Measurements from ENCODE around the gene GBP4. TPM values are rescaled to one million over a fixed set of nuclear protein-coding genes. Genes with fewer than 3 reads are reported as not detected.
A peak's percentile ranks its signal among the peaks of the same experiment; 100 is the strongest.

GBP4 gene
- total and polyA plus RNA-seq, 5 donors: 4.9 to 12.9 (median 9.9) TPM

- ATAC-seq (no peak), DNase-seq (no peak)
- Histone ChIP-seq H3K4me1 (ENCODE audit: control insufficient read depth, insufficient read depth, low read length) (no peaks in the 10 kb centered on the region), H3K9me3 (ENCODE audit: control insufficient read depth, low read length) (no peaks in the 10 kb centered on the region), H3K27me3 (ENCODE audit: control insufficient read depth, insufficient read depth) (no peaks in the 10 kb centered on the region), H3K4me3 (ENCODE audit: low read length) (no peak overlapping the region), H3K27ac (ENCODE audit: low read length) (no peak overlapping the region)
- intact Hi-C loops (cut with DNase I): no loop called here
- WGBS: 95% methylated on average over 4 of the region's 4 CpGs
Measured at GRCh38 chr1:89170170-89171066, 28.3 kb downstream of the GBP4 start.

DNA sequence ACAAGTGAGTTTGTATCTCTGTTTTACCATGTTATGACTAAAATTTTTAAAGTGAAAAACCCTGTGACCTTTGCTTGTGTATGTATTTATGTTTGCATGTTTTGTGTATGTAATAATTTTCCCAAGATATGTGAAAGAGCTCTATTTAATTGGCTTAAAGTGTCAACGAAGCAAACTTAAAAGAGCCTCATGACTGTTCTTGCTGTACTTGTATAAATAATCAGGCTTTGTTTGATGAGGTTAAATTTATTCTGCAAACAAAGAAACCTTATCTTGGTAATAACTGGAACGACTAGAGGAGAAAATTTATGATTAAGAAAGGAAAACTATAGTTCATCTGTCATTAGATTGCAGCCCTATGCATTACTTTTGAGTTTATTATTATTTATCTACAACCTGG, 29.6 kb downstream of the GBP4 start:
- Histone ChIP-seq H3K9me3 (ENCODE audit: control insufficient read depth, low read length) (no peaks in the 10 kb centered on the region), H3K27ac (ENCODE audit: low read length) (no peak overlapping the region), H3K27me3 (ENCODE audit: control insufficient read depth, insufficient read depth) (no peaks in the 10 kb centered on the region), H3K4me3 (ENCODE audit: low read length) (no peak overlapping the region), H3K4me1 (ENCODE audit: control insufficient read depth, insufficient read depth, low read length) (no peaks in the 10 kb centered on the region)
- WGBS: 56% methylated on average over 2 of the region's 2 CpGs
- no peak for ATAC-seq
- intact Hi-C loops (cut with DNase I): no loop called here
- DNase-seq: no peak

DNA sequence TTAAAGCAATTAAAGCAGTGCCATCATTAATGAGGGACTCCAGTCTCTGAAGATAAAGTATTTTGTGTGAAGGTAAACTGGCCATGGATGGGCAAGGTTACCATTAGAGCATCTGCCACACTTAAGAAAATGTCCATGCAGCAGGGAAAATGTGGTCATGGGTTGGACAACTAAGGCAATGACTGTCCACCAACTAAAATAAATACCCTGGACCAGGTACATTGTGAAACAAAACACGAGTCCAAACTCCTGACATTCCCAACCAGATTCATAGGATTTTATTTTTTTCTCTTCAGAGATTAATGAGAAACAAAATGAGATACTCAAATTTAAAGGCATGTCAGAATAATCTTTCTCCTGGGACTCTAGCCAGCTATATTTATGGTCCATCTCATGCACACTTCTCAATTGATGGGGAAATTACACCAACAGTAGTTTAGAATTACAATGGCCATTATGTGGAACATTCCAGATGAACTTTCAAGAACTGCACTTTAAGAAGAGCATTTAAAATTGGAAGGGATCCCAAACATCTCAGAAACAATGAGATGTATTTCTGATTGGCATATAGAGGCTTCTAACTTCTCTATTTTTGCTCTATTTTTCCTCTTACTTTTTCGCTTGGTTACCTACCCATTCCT, 31.0 kb downstream of the GBP4 start:
- DNase-seq (no peak), ATAC-seq (no peak)
- Histone ChIP-seq H3K9me3 (ENCODE audit: control insufficient read depth, low read length) (no peaks in the 10 kb centered on the region), H3K4me1 (ENCODE audit: control insufficient read depth, insufficient read depth, low read length) (no peaks in the 10 kb centered on the region), H3K4me3 (ENCODE audit: low read length) (no peak overlapping the region), H3K27me3 (ENCODE audit: control insufficient read depth, insufficient read depth) (no peaks in the 10 kb centered on the region), H3K27ac (ENCODE audit: low read length) (no peak overlapping the region)
- WGBS: 77% methylated on average over 2 of the region's 2 CpGs
- intact Hi-C loops (cut with DNase I): no loop called here

DNA sequence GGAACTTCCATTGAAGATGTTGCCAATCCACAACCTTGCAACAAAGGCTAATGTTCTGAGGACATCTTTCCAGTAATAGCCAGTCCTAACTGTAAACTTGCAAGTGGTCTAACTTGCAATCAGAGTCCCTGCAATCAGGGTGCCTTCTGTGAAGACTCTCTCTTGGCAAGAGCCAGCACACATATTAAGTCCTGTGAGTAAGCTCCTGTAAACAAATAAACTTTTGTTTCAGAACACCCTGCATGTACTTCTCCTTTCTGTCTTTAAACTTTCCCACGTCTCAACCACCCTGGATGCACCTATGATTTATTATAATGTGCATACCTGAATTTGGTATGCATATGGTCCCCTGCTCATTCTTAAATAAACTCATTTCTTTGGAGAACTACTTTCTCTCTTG, 32.0 kb downstream of the GBP4 start:
- WGBS: 83% methylated on average over 1 of the region's 1 CpG
- H3K9me3 ChIP-seq (ENCODE audit: control insufficient read depth, low read length): no peaks in the 10 kb centered on the region

GRCh38 chr1:89165811-89166210, 32.9 kb downstream of the GBP4 start:
- Histone ChIP-seq H3K4me1 (ENCODE audit: control insufficient read depth, insufficient read depth, low read length) (no peaks in the 10 kb centered on the region), H3K4me3 (ENCODE audit: low read length) (no peak overlapping the region), H3K27me3 (ENCODE audit: control insufficient read depth, insufficient read depth) (no peaks in the 10 kb centered on the region), H3K27ac (ENCODE audit: low read length) (no peak overlapping the region), H3K9me3 (ENCODE audit: control insufficient read depth, low read length) (no peaks in the 10 kb centered on the region)
- 95% methylated on average over 5 of the region's 5 CpGs for WGBS
- intact Hi-C loops (cut with DNase I): no loop called here
- DNase-seq: no peak
- ATAC-seq: no peak

More for the DNA sequence above, 32.0 kb downstream of the GBP4 start:
- ATAC-seq (no peak), DNase-seq (no peak)
- Histone ChIP-seq H3K4me3 (ENCODE audit: low read length) (no peak overlapping the region), H3K27me3 (ENCODE audit: control insufficient read depth, insufficient read depth) (no peaks in the 10 kb centered on the region), H3K27ac (ENCODE audit: low read length) (no peak overlapping the region), H3K4me1 (ENCODE audit: control insufficient read depth, insufficient read depth, low read length) (no peaks in the 10 kb centered on the region)
- intact Hi-C loops (cut with DNase I): no loop called here

DNA sequence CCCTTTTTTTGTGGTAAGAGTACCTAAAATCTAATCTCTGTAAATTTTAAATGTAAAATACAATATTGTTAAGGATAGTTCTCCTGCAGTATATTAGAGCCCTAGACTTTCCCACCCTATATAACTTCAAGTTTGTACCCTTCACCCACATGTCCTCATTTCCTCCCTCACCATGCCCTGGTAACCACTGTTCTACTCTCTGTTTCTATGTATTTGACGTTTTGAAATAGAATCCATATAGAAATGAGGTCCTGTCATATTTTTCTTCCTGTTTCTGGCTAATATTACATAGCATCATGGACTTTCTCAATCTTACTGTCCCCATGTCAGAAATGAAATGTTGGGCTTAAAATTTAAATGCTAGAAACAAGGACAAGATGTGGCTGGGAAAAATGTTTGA, 47.7 kb downstream of the GBP4 start:
- ATAC-seq (no peak), DNase-seq (no peak)
- Histone ChIP-seq H3K27me3 (ENCODE audit: control insufficient read depth, insufficient read depth) (no peaks in the 10 kb centered on the region), H3K4me1 (ENCODE audit: control insufficient read depth, insufficient read depth, low read length) (no peaks in the 10 kb centered on the region), H3K27ac (ENCODE audit: low read length) (no peak overlapping the region), H3K9me3 (ENCODE audit: control insufficient read depth, low read length) (no peaks in the 10 kb centered on the region), H3K4me3 (ENCODE audit: low read length) (no peak overlapping the region)
- WGBS: 55% methylated on average over 1 of the region's 1 CpG
- intact Hi-C loops (cut with DNase I): no loop called here

GRCh38 chr1:89149976-89150375, 48.8 kb downstream of the GBP4 start:
- 81% methylated on average over 3 of the region's 3 CpGs for WGBS

DNA sequence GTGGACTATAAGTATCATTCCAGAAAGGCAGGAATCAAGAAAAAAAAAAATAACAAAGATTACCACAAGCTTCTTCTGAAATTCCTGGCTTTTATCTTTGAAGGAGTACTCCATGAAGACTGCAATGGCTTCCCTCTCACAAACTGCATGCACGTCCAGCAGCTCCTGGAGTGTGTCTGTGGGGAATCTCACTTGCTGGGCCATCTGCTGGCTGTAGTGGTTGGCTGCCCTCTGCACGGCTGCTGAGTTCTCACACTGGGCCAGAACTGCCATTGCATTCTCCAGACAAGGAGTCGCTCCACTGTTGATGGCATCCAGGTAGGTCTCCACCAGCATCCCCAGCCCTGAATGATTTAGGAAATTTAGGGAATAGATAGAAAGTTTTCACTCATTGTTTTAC, 49.5 kb downstream of the GBP4 start:
- Histone ChIP-seq H3K27ac (ENCODE audit: low read length) (no peak overlapping the region), H3K4me3 (ENCODE audit: low read length) (no peak overlapping the region), H3K9me3 (ENCODE audit: control insufficient read depth, low read length) (no peaks in the 10 kb centered on the region), H3K27me3 (ENCODE audit: control insufficient read depth, insufficient read depth) (no peaks in the 10 kb centered on the region), H3K4me1 (ENCODE audit: control insufficient read depth, insufficient read depth, low read length) (no peaks in the 10 kb centered on the region)
- ATAC-seq: peak; percentile 64 to 78
- peak; percentile 21 to 60 (median 47) for DNase-seq
- 37% methylated on average over 3 of the region's 3 CpGs for WGBS
- intact Hi-C loops (cut with DNase I): no loop called here

More at GRCh38 chr1:89149976-89150375, 48.8 kb downstream of the GBP4 start:
- Histone ChIP-seq H3K4me1 (ENCODE audit: control insufficient read depth, insufficient read depth, low read length) (no peaks in the 10 kb centered on the region), H3K4me3 (ENCODE audit: low read length) (no peak overlapping the region), H3K9me3 (ENCODE audit: control insufficient read depth, low read length) (no peaks in the 10 kb centered on the region), H3K27ac (ENCODE audit: low read length) (no peak overlapping the region), H3K27me3 (ENCODE audit: control insufficient read depth, insufficient read depth) (no peaks in the 10 kb centered on the region)
- ATAC-seq: no peak
- intact Hi-C loops (cut with DNase I): no loop called here
- DNase-seq: no peak

GRCh38 chr1:89147678-89148658, 50.8 kb downstream of the GBP4 start:
- Histone ChIP-seq H3K27ac (ENCODE audit: low read length) (no peak overlapping the region), H3K4me3 (ENCODE audit: low read length) (no peak overlapping the region), H3K9me3 (ENCODE audit: control insufficient read depth, low read length) (no peaks in the 10 kb centered on the region), H3K27me3 (ENCODE audit: control insufficient read depth, insufficient read depth) (no peaks in the 10 kb centered on the region), H3K4me1 (ENCODE audit: control insufficient read depth, insufficient read depth, low read length) (no peaks in the 10 kb centered on the region)
- DNase-seq (no peak), ATAC-seq (peak in 1 of 2 donors; percentile 38)
- intact Hi-C loops (cut with DNase I): no loop called here
- WGBS: 63% methylated on average over 3 of the region's 3 CpGs

GRCh38 chr1:89146721-89147120, 52.0 kb downstream of the GBP4 start:
- no peaks in the 10 kb centered on the region for H3K27me3 ChIP-seq (ENCODE audit: control insufficient read depth, insufficient read depth)
- DNase-seq (no peak), ATAC-seq (no peak)
- no peak overlapping the region for H3K27ac ChIP-seq (ENCODE audit: low read length)
- intact Hi-C loops (cut with DNase I): no loop called here
- whole genome bisulfite sequencing: 77% methylated on average over 3 of the region's 3 CpGs
- H3K9me3 ChIP-seq (ENCODE audit: control insufficient read depth, low read length): no peaks in the 10 kb centered on the region
- H3K4me3 ChIP-seq (ENCODE audit: low read length): no peak overlapping the region
- no peaks in the 10 kb centered on the region for H3K4me1 ChIP-seq (ENCODE audit: control insufficient read depth, insufficient read depth, low read length)

All from right cardiac atrium (tissue), 5 donors.